ENCODE measurements around the gene PITPNM2. TPM values are rescaled to one million over a fixed set of nuclear protein-coding genes. Genes with fewer than 3 reads are reported as not detected.

Gene PITPNM2
- 12.5 to 21.7 TPM (median 17.7 TPM) in 5 replicates for total RNA-seq (2022; extraction: Qiagen RNA extraction; ENCODE audit: low read depth)

GRCh38 chr12:123150744-123151456, at the start of gene PITPNM2:
Gene PITPNM2 (minus strand): TSS chr12:123151090. CDS start chr12:123034590, 116,500 bp downstream.

Other genes with a start within 250 kb of the PITPNM2 start
- gene ABCB9, start 184.6 kb downstream of the PITPNM2 start, total RNA-seq (2022; extraction: Qiagen RNA extraction; ENCODE audit: low read depth), result 8.4 to 11.4 TPM (median 8.9 TPM) in 5 replicates
- 10.1 to 18.5 TPM (median 17.4 TPM) in 5 replicates for gene OGFOD2, start 175.8 kb downstream of the PITPNM2 start, total RNA-seq (2022; extraction: Qiagen RNA extraction; ENCODE audit: low read depth)
- 204 to 250 TPM (median 232 TPM) in 5 replicates for gene ARL6IP4, start 170.4 kb downstream of the PITPNM2 start, total RNA-seq (2022; extraction: Qiagen RNA extraction; ENCODE audit: low read depth)
- gene MPHOSPH9, start 82.1 kb upstream of the PITPNM2 start, total RNA-seq (2022; extraction: Qiagen RNA extraction; ENCODE audit: low read depth), result 22.9 to 27.8 TPM (median 23.4 TPM) in 5 replicates
- 15.7 to 20.8 TPM (median 15.9 TPM) in 5 replicates for gene MTRFR, start 82.3 kb upstream of the PITPNM2 start, total RNA-seq (2022; extraction: Qiagen RNA extraction; ENCODE audit: low read depth)
- gene CDK2AP1, start 120.8 kb upstream of the PITPNM2 start, total RNA-seq (2022; extraction: Qiagen RNA extraction; ENCODE audit: low read depth), result 106 to 177 TPM (median 167 TPM) in 5 replicates
- 23.4 to 34.3 TPM (median 31.0 TPM) in 5 replicates for gene SBNO1, start 213.8 kb upstream of the PITPNM2 start, total RNA-seq (2022; extraction: Qiagen RNA extraction; ENCODE audit: low read depth)
- 47.1 to 58.5 TPM (median 55.2 TPM) in 5 replicates for gene KMT5A, start 233.0 kb upstream of the PITPNM2 start, total RNA-seq (2022; extraction: Qiagen RNA extraction; ENCODE audit: low read depth)